ENCODE results near the gene SCD5.

- TF ChIP-seq EZH2phosphoT487 (IDR thresholded peaks at IDR 0.05; ENCODE audit: unreplicated experiment) (no peak), CTCF (conservative IDR thresholded peaks at IDR 0.05; ENCODE audit: low read depth in 2 of 2) (no peak), REST (IDR thresholded peaks at IDR 0.05; ENCODE audit: unreplicated experiment) (no peak), CREB1 (CRISPR knock-in tag; IDR thresholded peaks at IDR 0.05; ENCODE audit: low read depth) (no peak), EZH2 (IDR thresholded peaks at IDR 0.05; ENCODE audit: low read depth, unreplicated experiment) (no peak), STAT1 (IDR thresholded peaks at IDR 0.05; ENCODE audit: unreplicated experiment) (no peak), POLR2AphosphoS5 (IDR thresholded peaks at IDR 0.05; ENCODE audit: low read depth) (no peak), JUNB (IDR thresholded peaks at IDR 0.05; ENCODE audit: unreplicated experiment) (no peak), ZNF114 (CRISPR knock-in tag; IDR thresholded peaks at IDR 0.05) (no peak), ZNF331 (CRISPR knock-in tag; IDR thresholded peaks at IDR 0.05; ENCODE audit: low read depth) (no peak)
Measured at GRCh38 chr4:82787342-82787741, 11.3 kb downstream of the SCD5 start.

All from GM23338 (cell line).